ENCODE data around the gene NDUFV2. TPM values are rescaled to one million over a fixed set of nuclear protein-coding genes. Genes with fewer than 3 reads are reported as not detected.
"Not testable (repeated sequence)": the region's sequence is repeated elsewhere in the genome, so short reads cannot be mapped to it uniquely, and the experiment has no call there.

The NDUFV2 gene
- polyA plus RNA-seq, 3 donors: 55.4 to 184 (median 162) TPM

GRCh38 chr18:9092665-9093064 is 9.8 kb upstream of the NDUFV2 start:
- Histone ChIP-seq H3K4me1 (ENCODE audit: control insufficient read depth in 1 of 2, insufficient read depth in 2 of 2, low read length in 2 of 2) (peaks cover 32 to 35% of the 10 kb centered on the region in 2 donors), H3K79me2 (ENCODE audit: insufficient read depth, low read length) (no peaks in the 10 kb centered on the region), H3K27me3 (ENCODE audit: control insufficient read depth in 2 of 2, insufficient read depth in 2 of 2, low read length in 2 of 2) (no peaks in the 10 kb centered on the region), H3K4me3 (replicated peaks in 1 of 3; ENCODE audit: low read depth in 2 of 3, low read length in 3 of 3) (no peak overlapping the region), H3K9ac (ENCODE audit: insufficient read depth, low read length, poor library complexity, severe bottlenecking) (no peak overlapping the region), H3K27ac (ENCODE audit: low read depth in 1 of 2, low read length in 2 of 2) (no peak overlapping the region), H4K20me1 (ENCODE audit: insufficient read depth, low read length) (no peaks in the 10 kb centered on the region), H3K4me2 (replicated peaks; ENCODE audit: extremely low read depth, low read length, poor library complexity, severe bottlenecking) (no peak overlapping the region), H2AFZ (ENCODE audit: insufficient read depth, low read depth, low read length, poor library complexity, severe bottlenecking) (no peak overlapping the region), H3K36me3 (replicated peaks in 1 of 2; ENCODE audit: control insufficient read depth in 1 of 2, insufficient read depth in 2 of 2, low read length in 2 of 2) (no peaks in the 10 kb centered on the region), H3K9me3 (replicated peaks in 1 of 2; ENCODE audit: control insufficient read depth in 1 of 2, insufficient read depth in 1 of 2, low read length in 2 of 2) (no peaks in the 10 kb centered on the region)
- intact Hi-C loops (cut with micrococcal nuclease): no loop called here
- peaks cover 0 to 4% (median 0%) of the 10 kb centered on the region in 7 donors for H3K9me3 Mint-ChIP-seq
- peaks cover 46% of the 10 kb centered on the region for H3K4me1 Mint-ChIP-seq
- TF ChIP-seq CTCF (IDR thresholded peaks at IDR 0.05): no peak
- 88% methylated on average over 2 of the region's 2 CpGs for WGBS (ENCODE audit: insufficient coverage)
- H3K27me3 Mint-ChIP-seq (ENCODE audit: low read depth in 3 of 3): peaks cover 0 to 3% (median 2%) of the 10 kb centered on the region in 3 donors
- peak overlapping the region in 2 of 7 donors; percentile 35 to 58 for H3K27ac Mint-ChIP-seq
- no peak overlapping the region for H3K4me3 Mint-ChIP-seq
- DNase-seq: peak in 1 of 3 donors; percentile 15
- H3K36me3 Mint-ChIP-seq: no peaks in the 10 kb centered on the region

DNA sequence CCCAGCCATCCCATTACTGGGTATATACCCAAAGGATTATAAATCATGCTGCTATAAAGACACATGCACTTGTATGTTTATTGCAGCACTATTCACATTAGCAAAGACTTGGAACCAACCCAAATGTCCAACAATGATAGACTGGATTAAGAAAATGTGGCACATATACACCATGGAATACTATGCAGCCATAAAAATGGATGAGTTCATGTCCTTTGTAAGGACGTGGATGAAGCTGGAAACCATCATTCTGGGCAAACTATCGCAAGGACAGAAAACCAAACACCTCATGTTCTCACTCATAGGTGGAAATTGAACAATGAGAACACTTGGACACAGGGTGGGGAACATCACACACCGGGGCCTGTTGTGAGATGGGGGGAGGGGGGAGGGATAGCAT is 9.4 kb upstream of the NDUFV2 start:
- H3K9me3 ChIP-seq (replicated peaks in 1 of 2; ENCODE audit: control insufficient read depth in 1 of 2, insufficient read depth in 1 of 2, low read length in 2 of 2); H3K4me2 ChIP-seq (replicated peaks; ENCODE audit: extremely low read depth, low read length, poor library complexity, severe bottlenecking); H3K79me2 ChIP-seq (ENCODE audit: insufficient read depth, low read length); H3K9me3 Mint-ChIP-seq; H3K4me3 Mint-ChIP-seq; DNase-seq; H3K36me3 ChIP-seq (replicated peaks in 1 of 2; ENCODE audit: control insufficient read depth in 1 of 2, insufficient read depth in 2 of 2, low read length in 2 of 2); H3K27ac ChIP-seq (ENCODE audit: low read depth in 1 of 2, low read length in 2 of 2); H2AFZ ChIP-seq (ENCODE audit: insufficient read depth, low read depth, low read length, poor library complexity, severe bottlenecking); H3K36me3 Mint-ChIP-seq; H3K27me3 Mint-ChIP-seq (ENCODE audit: low read depth in 3 of 3); intact Hi-C loops (cut with micrococcal nuclease); H3K4me3 ChIP-seq (replicated peaks in 1 of 3; ENCODE audit: low read depth in 2 of 3, low read length in 3 of 3); H4K20me1 ChIP-seq (ENCODE audit: insufficient read depth, low read length); H3K27ac Mint-ChIP-seq; H3K27me3 ChIP-seq (ENCODE audit: control insufficient read depth in 2 of 2, insufficient read depth in 2 of 2, low read length in 2 of 2); H3K9ac ChIP-seq (ENCODE audit: insufficient read depth, low read length, poor library complexity, severe bottlenecking): not testable (repeated sequence)
- H3K4me1 ChIP-seq (ENCODE audit: control insufficient read depth in 1 of 2, insufficient read depth in 2 of 2, low read length in 2 of 2): peaks cover 32 to 35% of the 10 kb centered on the region in 2 donors
- whole genome bisulfite sequencing (ENCODE audit: insufficient coverage): no CpG with 5 or more reads among the region's 3 CpGs
- H3K4me1 Mint-ChIP-seq: peaks cover 46% of the 10 kb centered on the region
